CD4-positive, alpha-beta T cell treated with Interleukin-1 beta for 1 hour (primary cell): ENCODE measurements around the gene CFAP119.
A peak's percentile ranks its signal among the peaks of the same experiment; 100 is the strongest.
"Not testable (repeated sequence)": the region's sequence is repeated elsewhere in the genome, so short reads cannot be mapped to it uniquely, and the experiment has no call there.

Experiments used
- DNase-seq, 2 donors: peaks; one replicate each; pipeline ENCODE4 v3.0.0-alpha.2; 2020 to 2022

The CFAP119 gene

GRCh38 chr16:30761928-30762902 is at the start of gene CFAP119, which contains the start of gene RNF40:
Gene CFAP119, minus strand, starts transcription at chr16:30762062. Its CDS starts 314 bp downstream, at chr16:30761748.
Gene RNF40, plus strand, starts transcription at chr16:30762322. Its CDS starts 224 bp downstream, at chr16:30762546.
- DNase-seq: peak; percentile 93

DNA sequence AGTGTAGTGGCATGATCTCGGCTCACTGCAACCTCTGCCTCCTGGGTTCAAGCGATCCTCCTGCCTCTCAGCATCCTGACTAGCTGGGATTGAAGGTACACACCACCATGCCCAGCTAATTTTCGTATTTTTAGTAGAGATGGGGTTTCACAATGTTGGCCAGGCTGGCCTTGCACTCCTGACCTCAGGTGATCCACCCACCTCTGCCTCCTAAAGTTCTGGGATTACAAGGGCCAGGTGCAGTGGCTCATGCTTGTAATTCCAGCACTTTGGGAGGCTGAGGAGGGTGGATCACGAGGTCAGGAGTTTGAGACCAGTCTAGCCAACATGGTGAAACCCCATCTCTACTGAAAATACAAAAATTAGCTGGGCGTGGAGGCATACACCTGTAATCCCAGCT is 47.8 kb upstream of the CFAP119 start:
- not testable (repeated sequence) for DNase-seq

GRCh38 chr16:30808890-30809426 is 47.1 kb upstream of the CFAP119 start:
- not testable (repeated sequence) for DNase-seq

DNA sequence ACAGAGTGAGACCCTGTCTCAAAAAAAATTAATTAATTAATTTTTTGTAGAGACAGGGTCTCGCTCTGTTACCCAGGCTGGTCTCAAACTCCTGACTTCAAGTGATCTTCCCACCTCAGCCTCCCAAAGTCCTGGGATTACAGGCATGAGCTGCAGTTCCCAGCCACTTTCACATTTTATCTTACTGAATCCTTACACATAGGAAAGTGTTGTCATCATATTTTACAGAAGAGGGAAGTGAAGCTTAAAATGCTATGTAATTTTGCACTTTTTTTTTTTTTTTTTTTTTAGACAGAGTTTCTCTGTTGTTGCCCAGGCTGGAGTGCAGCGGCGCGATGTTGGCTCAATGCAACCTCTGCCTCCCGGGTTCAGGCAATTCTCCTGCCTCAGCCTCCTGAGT is 46.3 kb upstream of the CFAP119 start:
- DNase-seq: no peak

GRCh38 chr16:30805370-30806169 is 43.7 kb upstream of the CFAP119 start:
- DNase-seq: peak; percentile 54 to 58

- DNase-seq: no peak
These were observed 43.2 kb upstream of the CFAP119 start for GRCh38 chr16:30805056-30805369.

- DNase-seq: no peak
These were observed 41.1 kb upstream of the CFAP119 start for GRCh38 chr16:30802936-30803335.

DNA sequence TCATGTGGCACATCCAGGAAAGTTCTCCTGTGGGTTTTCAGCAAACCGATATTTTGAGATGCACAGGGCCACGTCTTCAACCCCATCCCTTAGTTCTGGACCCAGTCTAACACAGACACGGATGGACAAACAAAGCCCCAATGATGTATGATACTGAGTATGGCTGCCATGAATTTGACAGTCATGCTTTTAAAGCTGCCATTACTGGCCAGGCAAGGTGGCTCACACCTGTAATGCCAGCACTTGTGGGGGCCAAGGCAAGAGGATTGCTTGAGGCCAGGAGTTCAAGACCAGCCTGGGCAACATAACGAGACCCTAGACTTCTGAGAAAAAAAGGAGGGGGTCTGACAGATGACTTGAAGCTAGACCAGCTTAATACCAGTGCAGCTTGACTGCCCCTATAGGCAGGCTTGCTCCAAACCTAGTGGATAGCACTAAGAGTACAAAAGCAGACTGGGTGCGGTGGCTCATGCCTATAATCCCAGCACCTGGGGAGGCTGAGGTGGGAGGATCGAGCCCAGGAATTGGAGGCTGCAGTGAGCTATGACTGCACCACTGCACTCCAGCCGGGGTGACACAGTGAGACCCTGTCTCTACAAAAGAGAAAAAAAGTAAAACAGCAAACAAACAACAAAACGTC is 35.9 kb upstream of the CFAP119 start:
- no peak for DNase-seq

GRCh38 chr16:30794634-30795033 is 32.8 kb upstream of the CFAP119 start:
- DNase-seq: no peak

GRCh38 chr16:30793508-30794069 is 31.7 kb upstream of the CFAP119 start:
- no peak for DNase-seq

- DNase-seq: no peak
These were observed 25.9 kb upstream of the CFAP119 start for GRCh38 chr16:30787613-30788378.

GRCh38 chr16:30786936-30787612 is 25.2 kb upstream of the CFAP119 start, which contains the start of gene ZNF629:
Gene ZNF629, minus strand, starts transcription at chr16:30787205. Its CDS starts 2,723 bp downstream, at chr16:30784482.
- peak in 1 of 2 donors; percentile 37 for DNase-seq

GRCh38 chr16:30786115-30786935 is 24.5 kb upstream of the CFAP119 start:
- no peak for DNase-seq

DNA sequence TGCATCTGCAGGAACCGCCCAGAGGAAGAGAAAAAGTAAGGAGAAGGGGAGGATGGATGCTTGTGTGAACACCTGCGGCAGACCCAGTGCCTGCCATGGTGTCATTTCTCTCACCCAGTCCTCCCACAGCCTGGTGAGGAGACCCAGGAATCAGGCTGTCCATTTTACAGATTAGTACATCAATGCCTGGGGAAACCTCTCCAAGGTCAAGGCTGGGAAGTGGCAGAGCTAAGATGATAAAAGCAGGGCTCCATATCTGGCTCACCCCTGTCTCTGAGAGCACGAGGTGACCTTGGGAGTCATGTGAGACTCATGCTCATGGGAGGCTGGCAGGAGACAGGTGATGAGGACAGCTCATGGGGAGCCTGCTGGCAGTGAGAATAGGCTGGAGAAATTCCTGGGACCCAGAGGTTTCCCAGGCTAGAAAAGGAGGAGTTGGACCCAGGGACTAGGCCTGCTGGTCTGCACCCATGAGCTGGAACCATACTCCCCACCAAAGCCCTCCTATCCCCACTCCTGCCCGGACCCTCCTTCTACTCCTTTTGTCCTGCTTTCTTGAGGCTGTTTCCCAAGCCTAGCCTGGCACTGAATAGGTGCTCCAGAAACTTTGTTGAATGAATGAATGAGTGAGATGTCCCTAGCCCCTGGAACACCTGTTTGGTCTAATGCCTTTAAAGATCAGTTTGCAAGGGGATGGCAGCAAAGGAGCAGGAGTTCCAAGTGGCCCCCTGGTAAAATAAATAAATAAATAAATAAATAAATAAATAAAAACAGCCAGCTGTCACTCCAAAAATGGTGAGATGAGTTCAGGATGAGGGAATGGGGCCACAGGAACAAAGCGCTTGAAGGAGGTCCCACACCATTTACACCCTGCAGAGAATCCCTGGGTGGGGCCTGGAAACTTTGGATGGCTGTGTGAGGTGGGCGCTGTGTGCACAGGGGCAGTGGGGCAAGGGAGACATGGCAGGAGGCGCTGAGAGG is 23.6 kb upstream of the CFAP119 start:
- DNase-seq: no peak

GRCh38 chr16:30784215-30784614 is 22.4 kb upstream of the CFAP119 start:
- no peak for DNase-seq

GRCh38 chr16:30783280-30784109 is 21.6 kb upstream of the CFAP119 start:
- DNase-seq: no peak

- no peak for DNase-seq
These were observed 20.8 kb upstream of the CFAP119 start for GRCh38 chr16:30782486-30783279.
